Activated T-cell treated with anti-CD3 and anti-CD28 coated beads, Interleukin-2, amount 50 U/mL, for 72 hours (primary cell): ENCODE measurements around the gene KCNJ14. TPM values are rescaled to one million over a fixed set of nuclear protein-coding genes. Genes with fewer than 3 reads are reported as not detected.
A peak's percentile ranks its signal among the peaks of the same experiment; 100 is the strongest.

Experiments used
- ATAC-seq, 2 donors: fragments of 150-1000 bp; cut with Tn5 transposase; replicated peaks in 1 of 2; 2 replicates each; pipeline ENCODE4 v1.10.0; 2021; ENCODE audit warnings: moderate library complexity in 2 of 2, mild to moderate bottlenecking in 1 of 2
- DNase-seq, 2 donors: peaks; one replicate each; pipeline ENCODE4 v3.0.0; 2021 to 2022; ENCODE audit warnings: mixed read lengths in 1 of 2
- H3K27ac Mint-ChIP-seq: one replicate; pipeline ENCODE4 v1.8.0; 2022; ENCODE audit warnings: mild to moderate bottlenecking, moderate library complexity, mixed read lengths
- H3K27me3 Mint-ChIP-seq: one replicate; pipeline ENCODE4 v1.8.0; 2022; ENCODE audit warnings: low read depth, mixed read lengths
- H3K36me3 Mint-ChIP-seq, 2 donors: one replicate each; pipeline ENCODE4 v1.8.0; 2022; ENCODE audit warnings: mixed read lengths in 2 of 2, mild to moderate bottlenecking in 1 of 2; ENCODE audit not compliant: insufficient read depth in 2 of 2
- H3K4me1 Mint-ChIP-seq: one replicate; pipeline ENCODE4 v1.8.0; 2022; ENCODE audit warnings: low read depth, mixed read lengths
- H3K4me3 Mint-ChIP-seq, 2 donors: one replicate each; pipeline ENCODE4 v1.8.0; 2022; ENCODE audit warnings: mild to moderate bottlenecking in 2 of 2, mixed read lengths in 2 of 2, moderate library complexity in 2 of 2
- H3K9me3 Mint-ChIP-seq, 2 donors: one replicate each; pipeline ENCODE4 v1.8.0; 2022; ENCODE audit warnings: mixed read lengths in 2 of 2
- total RNA-seq, 2 donors: library from RNA; stranded (reverse); gene quantifications; one replicate each; pipeline ENCODE4 v1.2.3, GENCODE V29; 2022

Gene KCNJ14
- total RNA-seq, 2 donors from 2014 or later, result 3.2 to 5.0 TPM

DNA sequence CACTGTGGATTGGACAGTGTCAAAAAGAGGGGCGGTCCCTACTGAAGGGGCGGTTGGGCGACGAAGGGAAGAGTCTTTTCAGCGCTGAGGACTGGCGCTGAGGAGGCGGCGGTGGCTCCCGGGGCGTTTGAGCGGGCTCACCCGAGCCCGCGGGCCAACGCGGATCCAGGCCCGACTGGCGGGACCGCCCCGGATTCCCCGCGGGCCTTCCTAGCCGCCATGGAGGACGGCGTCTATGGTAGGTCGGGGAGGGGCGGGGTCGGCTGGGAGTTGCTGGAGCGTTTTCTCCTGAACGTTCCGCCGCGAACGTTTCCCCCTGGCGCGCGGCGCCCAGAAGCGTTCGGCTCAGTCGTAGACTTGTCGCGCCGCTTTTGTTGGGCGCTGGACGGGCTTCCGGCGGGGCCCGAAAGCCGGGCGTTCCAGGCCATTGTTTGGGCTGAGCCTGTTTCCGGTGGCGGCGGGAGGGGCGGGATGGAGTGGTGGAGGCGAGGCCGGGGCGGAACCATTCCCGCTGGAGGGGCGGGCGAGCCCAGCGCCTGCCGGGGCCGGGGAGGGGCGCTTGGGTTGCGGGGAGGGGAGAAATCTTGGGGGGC lies 14.0 kb downstream of the KCNJ14 start, which contains the start of gene CYTH2:
CYTH2 (plus strand) TSS at position 81 of the 593 bp plus-strand sequence; CDS start at position 220, 139 bp downstream.
- H3K4me3 Mint-ChIP-seq, result peak within 1 kb of the TSS; percentile 81 to 89
- peak within 1 kb of the TSS; percentile 27 for H3K27ac Mint-ChIP-seq
- H3K9me3 Mint-ChIP-seq, result no peaks in the 10 kb centered on the region
- DNase-seq, result peak; percentile 79 to 81
- peaks cover 0 to 7% of the 10 kb centered on the region in 2 donors for H3K36me3 Mint-ChIP-seq
- ATAC-seq, result peak; percentile 38 to 49
- H3K4me1 Mint-ChIP-seq, result peaks cover 23% of the 10 kb centered on the region
- H3K27me3 Mint-ChIP-seq, result no peaks in the 10 kb centered on the region

DNA sequence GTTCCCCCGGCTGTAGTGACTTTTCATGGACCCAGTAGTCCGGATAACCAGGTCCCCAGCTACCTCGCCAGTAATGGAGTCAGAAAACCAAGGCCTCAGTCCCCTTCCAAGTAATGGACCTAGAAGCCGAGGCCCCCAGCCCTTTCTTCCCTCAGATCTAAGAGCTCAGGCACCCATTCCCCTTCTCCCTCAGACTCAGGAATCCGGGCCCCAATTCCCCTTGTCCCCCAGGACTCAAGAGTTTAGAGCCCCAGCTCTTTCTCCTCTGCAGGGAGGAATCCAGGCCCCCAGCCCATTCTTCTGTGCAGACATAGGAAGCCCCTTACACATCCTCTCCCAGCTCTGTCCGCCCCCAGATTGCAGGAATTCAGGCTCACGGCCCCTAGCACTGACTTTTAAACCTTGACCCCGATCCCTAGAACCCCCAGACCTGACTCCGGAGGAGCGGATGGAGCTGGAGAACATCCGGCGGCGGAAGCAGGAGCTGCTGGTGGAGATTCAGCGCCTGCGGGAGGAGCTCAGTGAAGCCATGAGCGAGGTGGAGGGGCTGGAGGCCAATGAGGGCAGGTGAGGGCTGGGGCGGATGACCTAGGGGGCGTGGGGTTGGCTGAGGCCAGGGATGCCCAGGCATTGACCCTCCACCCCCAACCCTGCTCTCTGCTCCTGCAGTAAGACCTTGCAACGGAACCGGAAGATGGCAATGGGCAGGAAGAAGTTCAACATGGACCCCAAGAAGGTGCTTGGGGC lies 14.7 kb downstream of the KCNJ14 start:
- ATAC-seq (no peak), DNase-seq (no peak)
- H3K4me1 Mint-ChIP-seq, result peaks cover 23% of the 10 kb centered on the region

DNA sequence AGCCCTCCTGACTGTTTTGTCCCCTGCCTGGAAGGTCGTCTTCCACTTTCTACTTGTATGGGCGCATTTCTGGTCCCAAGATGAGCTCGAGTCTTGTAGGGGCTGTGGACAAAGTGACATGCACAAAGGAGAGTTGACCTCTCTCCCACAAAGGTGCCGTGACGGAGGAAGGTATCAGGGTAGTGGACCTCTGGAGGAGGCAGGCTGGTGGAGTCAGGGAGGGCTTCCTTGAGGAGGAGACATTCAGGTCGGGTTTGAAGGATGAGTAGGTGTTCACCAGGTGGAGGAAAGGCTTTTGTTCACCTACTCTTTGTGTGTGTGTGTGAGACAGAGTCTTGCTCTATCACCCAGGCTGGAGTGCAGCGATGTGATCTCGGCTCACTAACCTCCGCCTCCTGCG lies 15.5 kb downstream of the KCNJ14 start:
- no peak overlapping the region for H3K27ac Mint-ChIP-seq
- no peak for DNase-seq
- peaks cover 0 to 10% of the 10 kb centered on the region in 2 donors for H3K36me3 Mint-ChIP-seq
- peak overlapping the region; percentile 3 to 89 for H3K4me3 Mint-ChIP-seq
- peaks cover 17% of the 10 kb centered on the region for H3K4me1 Mint-ChIP-seq
- H3K27me3 Mint-ChIP-seq, result no peaks in the 10 kb centered on the region
- H3K9me3 Mint-ChIP-seq, result no peaks in the 10 kb centered on the region
- no peak for ATAC-seq

More for the DNA sequence above, 14.7 kb downstream of the KCNJ14 start:
- peaks cover 0 to 8% of the 10 kb centered on the region in 2 donors for H3K36me3 Mint-ChIP-seq
- no peaks in the 10 kb centered on the region for H3K9me3 Mint-ChIP-seq
- no peak overlapping the region for H3K27ac Mint-ChIP-seq
- no peaks in the 10 kb centered on the region for H3K27me3 Mint-ChIP-seq
- peak overlapping the region; percentile 81 to 89 for H3K4me3 Mint-ChIP-seq

DNA sequence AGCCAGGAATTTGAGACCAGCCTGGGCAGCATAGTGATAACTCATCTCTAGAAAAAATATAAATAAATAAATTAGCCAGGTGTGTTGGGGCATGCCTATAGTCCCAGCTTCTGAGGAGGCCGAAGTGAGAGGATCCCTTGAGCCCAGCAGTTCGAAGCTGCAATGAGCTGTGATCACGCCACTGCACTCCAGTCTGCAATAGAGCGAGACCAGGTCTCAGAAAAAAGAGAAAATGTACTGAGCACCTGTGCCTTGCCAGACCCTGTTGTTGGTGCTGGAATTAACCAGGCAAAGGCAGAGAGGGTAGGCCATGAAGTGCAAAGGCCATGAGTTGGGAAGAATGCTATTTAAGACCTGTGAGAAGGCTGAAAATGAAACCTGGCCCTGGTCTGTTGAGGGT lies 16.5 kb downstream of the KCNJ14 start:
- Mint-ChIP-seq H3K27ac (no peak overlapping the region), H3K36me3 (peaks cover 0 to 10% of the 10 kb centered on the region in 2 donors), H3K9me3 (no peaks in the 10 kb centered on the region), H3K27me3 (no peaks in the 10 kb centered on the region), H3K4me3 (no peak overlapping the region), H3K4me1 (peaks cover 17% of the 10 kb centered on the region)
- DNase-seq (no peak), ATAC-seq (no peak)

DNA sequence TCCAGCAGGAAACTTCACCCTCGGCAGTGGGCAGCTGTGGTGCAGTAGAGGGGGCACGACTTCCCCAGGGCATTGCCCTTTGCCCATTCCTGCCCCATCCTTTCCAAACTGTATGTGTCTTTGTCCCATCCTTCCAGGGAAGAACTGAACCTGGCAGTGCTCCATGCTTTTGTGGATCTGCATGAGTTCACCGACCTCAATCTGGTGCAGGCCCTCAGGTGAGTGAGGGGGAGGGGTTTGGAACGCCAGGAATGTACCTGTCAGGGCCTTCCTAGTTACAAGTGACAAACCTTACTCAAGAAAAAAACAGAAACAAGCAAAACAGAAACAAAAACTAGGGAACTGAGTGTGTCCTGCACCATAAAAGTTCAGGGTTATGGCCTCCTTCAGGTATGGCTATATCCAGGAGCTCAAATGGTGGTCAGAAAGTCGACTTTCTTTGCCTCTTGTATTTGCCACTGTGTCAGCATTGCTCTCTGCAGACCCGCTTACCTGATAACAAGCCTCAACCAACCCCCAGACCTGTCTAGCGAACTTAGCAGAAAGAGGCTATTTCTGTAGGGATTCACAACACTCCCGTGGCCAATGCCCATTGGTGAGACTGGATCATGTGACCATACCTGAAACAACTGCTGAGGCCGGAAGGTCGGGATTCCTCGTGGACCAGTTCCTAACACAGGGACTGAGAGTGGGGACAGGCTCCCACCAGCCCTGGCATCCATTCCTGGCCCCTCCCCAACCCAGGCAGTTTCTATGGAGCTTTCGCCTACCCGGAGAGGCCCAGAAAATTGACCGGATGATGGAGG lies 18.0 kb downstream of the KCNJ14 start:
- ATAC-seq (no peak), DNase-seq (no peak)
- no peak overlapping the region for H3K27ac Mint-ChIP-seq
- no peaks in the 10 kb centered on the region for H3K9me3 Mint-ChIP-seq
- H3K36me3 Mint-ChIP-seq, result peaks cover 0 to 10% of the 10 kb centered on the region in 2 donors
- H3K4me1 Mint-ChIP-seq, result peaks cover 9% of the 10 kb centered on the region
- no peaks in the 10 kb centered on the region for H3K27me3 Mint-ChIP-seq
- H3K4me3 Mint-ChIP-seq, result no peak overlapping the region

DNA sequence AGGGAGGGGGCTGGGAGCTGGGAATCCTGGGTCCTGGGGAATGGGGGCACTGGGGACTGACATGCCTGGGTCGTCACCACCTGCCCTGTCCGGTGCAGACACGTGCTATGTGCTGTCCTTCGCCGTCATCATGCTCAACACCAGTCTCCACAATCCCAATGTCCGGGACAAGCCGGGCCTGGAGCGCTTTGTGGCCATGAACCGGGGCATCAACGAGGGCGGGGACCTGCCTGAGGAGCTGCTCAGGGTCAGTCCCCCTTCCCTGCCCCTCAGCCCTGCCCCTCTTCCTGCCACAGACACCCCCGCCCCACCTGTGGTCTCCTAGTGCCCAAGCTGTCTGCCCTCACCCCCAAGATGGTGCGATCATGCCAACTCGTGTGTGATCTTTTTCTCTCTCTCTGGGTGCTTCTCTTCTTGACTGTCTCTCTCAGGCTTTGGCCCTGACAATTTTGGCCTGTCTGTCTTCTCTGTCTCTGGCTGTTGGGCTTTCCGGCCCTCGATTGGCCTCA lies 18.8 kb downstream of the KCNJ14 start:
- Mint-ChIP-seq H3K27ac (no peak overlapping the region), H3K36me3 (peaks cover 0 to 10% of the 10 kb centered on the region in 2 donors)

DNA sequence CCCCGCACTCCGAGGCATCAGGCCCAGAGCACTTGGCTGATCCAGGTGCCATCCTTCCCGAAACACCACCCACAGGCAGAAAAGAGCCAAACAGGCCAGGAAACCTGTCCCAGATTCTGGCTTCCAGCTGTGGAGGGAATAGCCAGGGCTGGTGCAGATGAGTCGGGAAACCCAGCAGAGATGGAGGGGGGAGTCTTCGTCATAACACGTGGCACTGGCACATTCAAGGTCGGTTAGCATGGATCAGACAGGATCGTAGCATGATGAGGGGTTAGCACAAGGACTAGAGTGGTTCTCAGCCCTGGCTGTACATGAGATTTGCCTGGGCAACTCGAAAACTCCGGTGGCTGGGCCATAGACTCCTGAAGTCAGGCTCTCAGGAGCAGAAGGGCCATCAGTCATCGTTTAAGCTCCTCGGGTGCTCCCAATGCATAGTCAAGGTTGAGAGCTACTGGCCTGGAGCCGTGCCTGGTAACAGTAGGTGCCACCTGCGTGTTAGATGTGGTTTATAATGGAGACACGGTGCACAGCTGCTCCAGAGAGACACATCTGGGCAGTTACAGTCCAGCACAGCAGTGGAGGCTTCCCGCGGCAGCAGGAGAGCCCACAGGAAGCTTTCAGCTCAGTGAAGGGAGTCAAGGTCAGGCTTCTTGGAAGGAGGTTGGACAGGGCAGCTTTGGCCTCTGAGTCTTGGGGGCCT lies 20.1 kb downstream of the KCNJ14 start:
- Mint-ChIP-seq H3K9me3 (no peaks in the 10 kb centered on the region), H3K36me3 (peaks cover 0 to 10% of the 10 kb centered on the region in 2 donors), H3K4me3 (no peak overlapping the region), H3K27me3 (no peaks in the 10 kb centered on the region), H3K27ac (no peak overlapping the region), H3K4me1 (peaks cover 3% of the 10 kb centered on the region)
- ATAC-seq (no peak), DNase-seq (no peak)

More for the DNA sequence above, 18.8 kb downstream of the KCNJ14 start:
- Mint-ChIP-seq H3K4me1 (peaks cover 4% of the 10 kb centered on the region), H3K27me3 (no peaks in the 10 kb centered on the region), H3K4me3 (no peak overlapping the region), H3K9me3 (no peaks in the 10 kb centered on the region)
- ATAC-seq (no peak), DNase-seq (no peak)

DNA sequence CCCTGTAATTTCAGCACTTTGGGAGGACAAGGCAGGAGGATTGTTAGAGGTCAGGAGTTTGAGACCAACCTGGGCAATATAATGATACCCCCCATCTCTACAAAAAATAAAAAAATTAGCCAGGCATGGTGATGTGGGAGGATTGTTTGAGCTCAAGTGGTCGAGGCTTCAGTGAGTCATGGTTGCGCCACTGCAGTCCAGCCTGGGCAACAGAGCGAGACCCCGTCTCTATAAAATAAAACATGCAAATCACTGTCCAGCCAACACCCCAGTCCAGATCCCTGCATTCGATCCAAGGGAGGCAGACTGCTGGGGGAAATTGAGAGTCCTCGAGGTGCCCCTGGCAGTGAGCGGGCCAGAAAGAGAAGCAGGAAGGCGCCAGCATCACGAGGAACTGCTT lies 20.8 kb downstream of the KCNJ14 start:
- H3K27ac Mint-ChIP-seq, result no peak overlapping the region
- peaks cover 10% of the 10 kb centered on the region for H3K4me1 Mint-ChIP-seq
- H3K4me3 Mint-ChIP-seq, result no peak overlapping the region
- H3K27me3 Mint-ChIP-seq, result no peaks in the 10 kb centered on the region
- H3K9me3 Mint-ChIP-seq, result no peaks in the 10 kb centered on the region
- H3K36me3 Mint-ChIP-seq, result peaks cover 0 to 10% of the 10 kb centered on the region in 2 donors
- ATAC-seq (no peak), DNase-seq (no peak)

DNA sequence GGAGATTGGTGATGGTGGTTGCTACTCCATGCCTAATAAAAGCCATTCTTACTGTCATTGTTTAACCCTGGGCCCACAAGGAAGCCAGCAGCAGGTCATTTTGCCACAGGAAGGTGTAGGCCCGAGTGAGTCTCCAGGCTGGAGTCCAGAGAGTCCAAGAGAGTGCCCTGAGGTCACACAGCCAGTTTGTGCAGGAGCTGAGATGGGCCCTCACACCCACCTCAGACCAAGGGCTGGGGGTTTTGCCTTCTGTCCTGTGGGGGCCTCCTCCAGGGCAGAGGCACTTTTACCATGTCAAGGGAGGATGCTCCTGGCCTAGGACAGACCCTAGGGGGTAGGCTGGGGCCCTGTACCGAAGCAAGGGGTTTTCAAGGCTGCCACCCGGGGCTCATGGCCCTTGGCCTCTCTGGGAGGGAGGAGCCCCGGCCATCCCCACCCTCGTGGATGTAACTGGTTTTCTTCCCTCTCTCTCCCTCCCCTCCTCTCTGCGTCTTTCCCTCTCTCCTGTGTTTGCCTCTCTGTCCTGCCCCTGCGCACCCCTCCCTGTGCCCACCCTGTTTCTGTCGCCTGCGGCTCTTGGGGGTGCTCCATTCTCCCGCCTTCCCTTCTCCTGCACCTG lies 21.8 kb downstream of the KCNJ14 start:
- Mint-ChIP-seq H3K4me1 (peaks cover 18% of the 10 kb centered on the region), H3K27me3 (no peaks in the 10 kb centered on the region), H3K4me3 (no peak overlapping the region), H3K27ac (no peak overlapping the region), H3K9me3 (no peaks in the 10 kb centered on the region), H3K36me3 (peaks cover 0 to 10% of the 10 kb centered on the region in 2 donors)
- ATAC-seq (no peak), DNase-seq (no peak)

DNA sequence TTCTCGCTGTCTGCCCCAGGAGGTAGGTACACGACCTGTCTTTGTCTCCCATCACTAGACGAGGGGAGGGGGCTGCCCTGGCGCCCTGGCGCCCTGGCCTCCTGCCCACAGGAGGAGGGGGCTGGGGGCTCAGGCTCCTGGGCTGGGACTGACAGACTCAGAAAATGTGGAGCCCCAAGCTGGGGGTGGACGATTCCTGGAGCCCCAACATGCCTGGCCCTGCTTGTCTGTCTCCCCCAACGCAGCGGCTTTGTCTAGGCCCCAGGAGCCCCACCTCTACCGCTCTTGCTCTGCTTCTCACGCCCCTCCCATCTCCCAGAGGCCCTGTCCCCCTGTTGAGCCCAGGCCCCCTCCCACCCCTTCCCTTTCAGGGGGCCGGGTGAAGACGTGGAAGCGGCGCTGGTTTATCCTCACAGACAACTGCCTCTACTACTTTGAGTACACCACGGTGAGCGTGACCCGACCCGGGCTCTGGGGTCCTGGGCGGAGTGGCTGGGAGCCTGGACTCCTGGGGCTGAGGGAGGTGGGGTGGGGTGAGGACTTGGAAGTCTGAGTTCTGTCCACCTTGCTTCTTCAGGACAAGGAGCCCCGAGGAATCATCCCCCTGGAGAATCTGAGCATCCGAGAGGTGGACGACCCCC lies 22.4 kb downstream of the KCNJ14 start:
- Mint-ChIP-seq H3K4me3 (no peak overlapping the region), H3K27ac (no peak overlapping the region), H3K9me3 (no peaks in the 10 kb centered on the region), H3K4me1 (peaks cover 18% of the 10 kb centered on the region), H3K27me3 (no peaks in the 10 kb centered on the region), H3K36me3 (peaks cover 0 to 5% of the 10 kb centered on the region in 2 donors)
- ATAC-seq (no peak), DNase-seq (no peak)

DNA sequence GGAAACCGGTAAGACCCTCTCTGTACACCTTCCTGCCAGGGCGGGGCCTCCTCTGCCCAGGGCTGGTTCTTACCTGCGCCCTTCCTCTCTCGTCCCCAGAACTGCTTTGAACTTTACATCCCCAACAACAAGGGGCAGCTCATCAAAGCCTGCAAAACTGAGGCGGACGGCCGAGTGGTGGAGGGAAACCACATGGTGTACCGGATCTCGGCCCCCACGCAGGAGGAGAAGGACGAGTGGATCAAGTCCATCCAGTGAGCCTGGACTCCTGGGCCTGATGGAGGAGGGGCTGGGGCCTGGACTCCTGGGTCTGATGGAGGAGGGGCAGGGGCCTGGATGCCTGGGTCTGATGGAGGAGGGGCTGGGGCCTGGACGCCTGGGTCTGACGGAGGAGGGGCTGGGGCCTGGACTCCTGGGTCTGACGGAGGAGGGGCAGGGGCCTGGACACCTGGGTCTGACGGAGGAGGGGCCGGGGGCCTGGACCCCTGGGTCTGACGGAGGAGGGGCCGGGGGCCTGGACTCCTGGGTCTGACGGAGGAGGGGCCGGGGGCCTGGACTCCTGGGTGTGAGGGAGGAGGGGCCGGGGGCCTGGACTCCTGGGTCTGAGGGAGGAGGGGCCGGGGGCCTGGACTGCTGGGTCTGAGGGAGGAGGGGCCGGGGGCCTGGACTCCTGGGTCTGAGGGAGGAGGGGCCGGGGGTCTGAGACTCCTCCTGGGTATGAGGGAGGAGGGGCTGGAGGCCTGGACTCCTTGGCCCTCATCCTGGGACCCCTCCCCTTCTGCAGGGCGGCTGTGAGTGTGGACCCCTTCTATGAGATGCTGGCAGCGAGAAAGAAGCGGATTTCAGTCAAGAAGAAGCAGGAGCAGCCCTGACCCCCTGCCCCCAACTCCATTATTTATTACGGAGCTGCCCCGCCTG lies 23.2 kb downstream of the KCNJ14 start:
- ATAC-seq, result no peak
- no peak overlapping the region for H3K4me3 Mint-ChIP-seq
- peaks cover 0 to 5% of the 10 kb centered on the region in 2 donors for H3K36me3 Mint-ChIP-seq
- H3K27ac Mint-ChIP-seq, result no peak overlapping the region
- DNase-seq, result no peak
- H3K4me1 Mint-ChIP-seq, result peaks cover 18% of the 10 kb centered on the region
- no peaks in the 10 kb centered on the region for H3K9me3 Mint-ChIP-seq
- H3K27me3 Mint-ChIP-seq, result no peaks in the 10 kb centered on the region
